WERI-Rb-1 (cell line): Measurements from ENCODE around the gene SLC6A6.

ENCODE experiments used
- DNase-seq: peaks from one replicate; pipeline ENCODE4 v3.0.0-alpha.2; 2020
- H3K27ac ChIP-seq: fragments of 250-450 bp; sonication (Bioruptor Pico); 2 replicates; pipeline ENCODE4 v1.5.1; 2020; ENCODE audit warnings: mild to moderate bottlenecking, moderate library complexity
- H3K27me3 ChIP-seq: fragments of 250-450 bp; sonication (Bioruptor Pico); 2 replicates; pipeline ENCODE4 v1.5.1; 2021; ENCODE audit warnings: mild to moderate bottlenecking, low read depth, moderate library complexity; ENCODE audit not compliant: insufficient read depth, severe bottlenecking
- H3K36me3 ChIP-seq: fragments of 250-450 bp; sonication (Bioruptor Pico); 2 replicates; pipeline ENCODE4 v1.5.1; 2020; ENCODE audit warnings: mild to moderate bottlenecking, moderate library complexity
- H3K4me3 ChIP-seq: 2 replicates; pipeline ENCODE4 v1.5.1; 2011; ENCODE audit warnings: low read depth, mild to moderate bottlenecking, control low read depth, low read length
- H3K9me3 ChIP-seq: fragments of 250-450 bp; sonication (Bioruptor Pico); 2 replicates; pipeline ENCODE4 v1.5.1; 2021; ENCODE audit warnings: mild to moderate bottlenecking, moderate library complexity; ENCODE audit not compliant: severe bottlenecking
- TF ChIP-seq, protein P1 (sequence below): IDR thresholded peaks from 2 replicates; pipeline ENCODE4 v1.5.1; 2011; ENCODE audit warnings: low read depth, mild to moderate bottlenecking, control low read depth, inconsistent platforms, low read length

Gene SLC6A6

GRCh38 chr3:14448756-14449727, 46.6 kb downstream of the SLC6A6 start:
- TF ChIP-seq, protein P1, sequence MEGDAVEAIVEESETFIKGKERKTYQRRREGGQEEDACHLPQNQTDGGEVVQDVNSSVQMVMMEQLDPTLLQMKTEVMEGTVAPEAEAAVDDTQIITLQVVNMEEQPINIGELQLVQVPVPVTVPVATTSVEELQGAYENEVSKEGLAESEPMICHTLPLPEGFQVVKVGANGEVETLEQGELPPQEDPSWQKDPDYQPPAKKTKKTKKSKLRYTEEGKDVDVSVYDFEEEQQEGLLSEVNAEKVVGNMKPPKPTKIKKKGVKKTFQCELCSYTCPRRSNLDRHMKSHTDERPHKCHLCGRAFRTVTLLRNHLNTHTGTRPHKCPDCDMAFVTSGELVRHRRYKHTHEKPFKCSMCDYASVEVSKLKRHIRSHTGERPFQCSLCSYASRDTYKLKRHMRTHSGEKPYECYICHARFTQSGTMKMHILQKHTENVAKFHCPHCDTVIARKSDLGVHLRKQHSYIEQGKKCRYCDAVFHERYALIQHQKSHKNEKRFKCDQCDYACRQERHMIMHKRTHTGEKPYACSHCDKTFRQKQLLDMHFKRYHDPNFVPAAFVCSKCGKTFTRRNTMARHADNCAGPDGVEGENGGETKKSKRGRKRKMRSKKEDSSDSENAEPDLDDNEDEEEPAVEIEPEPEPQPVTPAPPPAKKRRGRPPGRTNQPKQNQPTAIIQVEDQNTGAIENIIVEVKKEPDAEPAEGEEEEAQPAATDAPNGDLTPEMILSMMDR = no peak
- Histone ChIP-seq H3K4me3 (no peak overlapping the region), H3K27me3 (no peaks in the 10 kb centered on the region), H3K9me3 (no peaks in the 10 kb centered on the region), H3K36me3 (peaks cover 52% of the 10 kb centered on the region), H3K27ac (no peak overlapping the region)
- no peak for DNase-seq

GRCh38 chr3:14450506-14450905, 48.1 kb downstream of the SLC6A6 start:
- Histone ChIP-seq H3K36me3 (peaks cover 51% of the 10 kb centered on the region), H3K27ac (no peak overlapping the region), H3K9me3 (no peaks in the 10 kb centered on the region), H3K27me3 (no peaks in the 10 kb centered on the region), H3K4me3 (no peak overlapping the region)
- DNase-seq = no peak
- TF ChIP-seq, protein P1 = no peak

- Histone ChIP-seq H3K4me3 (no peak overlapping the region), H3K36me3 (peaks cover 49% of the 10 kb centered on the region), H3K9me3 (no peaks in the 10 kb centered on the region), H3K27me3 (no peaks in the 10 kb centered on the region), H3K27ac (no peak overlapping the region)
- TF ChIP-seq, protein P1 = no peak
- no peak for DNase-seq
Measured at GRCh38 chr3:14450922-14451606, 48.7 kb downstream of the SLC6A6 start.

DNA sequence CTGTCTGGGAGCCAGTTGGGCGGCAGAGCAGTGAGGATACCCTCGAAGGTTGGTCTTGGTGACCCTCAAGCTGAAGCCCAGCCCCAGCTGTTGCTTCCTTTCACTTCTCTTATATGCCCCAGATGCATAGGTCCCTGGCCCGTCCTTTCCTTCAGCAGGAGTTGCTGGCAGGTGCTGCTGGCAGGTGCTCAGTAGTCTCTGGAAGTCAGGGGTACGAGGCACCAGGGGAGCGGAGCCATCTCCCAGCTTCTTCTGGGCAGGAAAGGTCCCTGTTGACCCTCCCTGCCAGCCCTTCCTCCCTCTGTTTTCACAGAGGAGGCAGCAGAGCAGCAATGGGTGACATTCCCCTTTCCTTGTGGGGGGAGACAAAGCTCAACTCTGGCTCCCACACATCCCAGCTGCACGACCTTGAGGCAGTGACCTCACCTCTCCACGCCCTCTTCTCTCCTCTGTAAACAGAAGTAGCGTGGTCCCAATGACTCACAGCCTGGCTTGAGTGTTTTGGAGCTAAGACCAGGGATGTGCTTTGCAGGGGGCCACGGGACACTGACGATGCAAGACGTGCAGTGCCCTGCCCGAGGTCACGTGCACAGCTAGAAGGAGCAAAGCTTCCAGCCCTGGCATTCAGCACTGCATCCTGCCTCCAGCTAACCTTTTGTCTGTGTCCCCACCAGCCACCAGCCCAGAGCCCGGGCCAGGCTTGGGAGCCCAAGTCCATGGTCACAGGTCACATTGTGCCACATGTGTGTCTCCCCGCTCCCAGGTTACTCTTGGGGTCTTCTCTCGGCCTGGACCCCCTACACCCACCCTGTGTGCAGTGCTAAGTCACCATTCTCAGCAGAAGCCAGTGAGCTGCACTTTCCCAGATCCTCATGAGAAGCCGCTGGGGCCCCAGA, 49.7 kb downstream of the SLC6A6 start:
- no peak overlapping the region for H3K4me3 ChIP-seq
- H3K36me3 ChIP-seq = peaks cover 40% of the 10 kb centered on the region

More for the DNA sequence above, 49.7 kb downstream of the SLC6A6 start:
- Histone ChIP-seq H3K27ac (no peak overlapping the region), H3K9me3 (no peaks in the 10 kb centered on the region), H3K27me3 (no peaks in the 10 kb centered on the region)
- TF ChIP-seq, protein P1 = no peak
- DNase-seq = no peak
